NCI-H2196 treated with DMSO at 0.1 percent for 48 hours (cell line): ENCODE data around the gene GRK5.
"Not testable (repeated sequence)": the region's sequence is repeated elsewhere in the genome, so short reads cannot be mapped to it uniquely, and the experiment has no call there.

Source experiments
- DNase-seq: peaks from one replicate; lab custom pipeline; 2025; ENCODE audit not compliant: unreplicated experiment; lab: John Stamatoyannopoulos, UW

Gene GRK5

GRCh38 chr10:119272736-119273135, 65.4 kb downstream of the GRK5 start:
- DNase-seq = no peak

GRCh38 chr10:119273413-119273812, 66.0 kb downstream of the GRK5 start:
- DNase-seq = no peak

GRCh38 chr10:119274519-119275045, 67.2 kb downstream of the GRK5 start:
- no peak for DNase-seq

GRCh38 chr10:119275085-119275484, 67.7 kb downstream of the GRK5 start:
- DNase-seq = no peak

GRCh38 chr10:119276194-119276593, 68.8 kb downstream of the GRK5 start:
- not testable (repeated sequence) for DNase-seq

- no peak for DNase-seq
Measured at GRCh38 chr10:119278126-119278709, 70.8 kb downstream of the GRK5 start.

GRCh38 chr10:119279441-119279840, 72.1 kb downstream of the GRK5 start:
- DNase-seq = no peak

- DNase-seq = peak; percentile 55
Measured at GRCh38 chr10:119281581-119282071, 74.3 kb downstream of the GRK5 start.

GRCh38 chr10:119282446-119282845, 75.1 kb downstream of the GRK5 start:
- no peak for DNase-seq

- no peak for DNase-seq
Measured at GRCh38 chr10:119283387-119283786, 76.0 kb downstream of the GRK5 start.

GRCh38 chr10:119283818-119284217, 76.4 kb downstream of the GRK5 start:
- no peak for DNase-seq

- no peak for DNase-seq
Measured at GRCh38 chr10:119284679-119285096, 77.3 kb downstream of the GRK5 start.

GRCh38 chr10:119285495-119286267, 78.3 kb downstream of the GRK5 start:
- DNase-seq = no peak

GRCh38 chr10:119286516-119286915, 79.1 kb downstream of the GRK5 start:
- no peak for DNase-seq

- DNase-seq = no peak
Measured at GRCh38 chr10:119286983-119287633, 79.7 kb downstream of the GRK5 start.

- no peak for DNase-seq
Measured at GRCh38 chr10:119288574-119289001, 81.2 kb downstream of the GRK5 start.

GRCh38 chr10:119289227-119289920, 82.0 kb downstream of the GRK5 start:
- DNase-seq = no peak

GRCh38 chr10:119290301-119291048, 83.1 kb downstream of the GRK5 start:
- no peak for DNase-seq

- DNase-seq = no peak
Measured at GRCh38 chr10:119291223-119291900, 84.0 kb downstream of the GRK5 start.
